DOHH2 (cell line): ENCODE results near the gene GNB1L.
A peak's percentile ranks its signal among the peaks of the same experiment; 100 is the strongest.

Experiments
- H3F3A ChIP-seq: fragments of 200-600 bp; sonication (generic), shearing (Covaris generic); 2 replicates; pipeline ENCODE4 v1.6.0; 2016; ENCODE audit warnings: antibody characterized with exemption, mild to moderate bottlenecking; ENCODE audit not compliant: control insufficient read depth, insufficient read depth
- H3K27ac ChIP-seq: fragments of 200-600 bp; sonication (generic); 2 replicates; pipeline ENCODE4 v1.5.1; 2014; ENCODE audit warnings: low read depth, mild to moderate bottlenecking, low read length, moderate library complexity
- H3K27me3 ChIP-seq: fragments of 200-600 bp; sonication (generic); 2 replicates; pipeline ENCODE4 v1.6.1; 2014; ENCODE audit warnings: mild to moderate bottlenecking, low read length, mixed read lengths; ENCODE audit not compliant: control insufficient read depth
- H3K36me3 ChIP-seq: fragments of 200-600 bp; sonication (generic); 2 replicates; pipeline ENCODE4 v1.6.1; 2014; ENCODE audit warnings: mild to moderate bottlenecking, low read length, moderate library complexity, mixed read lengths; ENCODE audit not compliant: control insufficient read depth
- H3K4me1 ChIP-seq: fragments of 200-600 bp; sonication (generic); 2 replicates; pipeline ENCODE4 v1.6.1; 2014; ENCODE audit warnings: mild to moderate bottlenecking, low read length, mixed read lengths; ENCODE audit not compliant: control insufficient read depth
- H3K4me2 ChIP-seq: fragments of 200-600 bp; sonication (generic); 2 replicates; pipeline ENCODE4 v1.6.0; 2014; ENCODE audit warnings: mild to moderate bottlenecking, low read length, moderate library complexity
- H3K4me3 ChIP-seq: fragments of 200-600 bp; sonication (generic); 2 replicates; pipeline ENCODE4 v1.5.1; 2014; ENCODE audit warnings: mild to moderate bottlenecking, low read length, mixed read lengths
- H3K79me2 ChIP-seq: fragments of 200-600 bp; sonication (generic); 2 replicates; pipeline ENCODE4 v1.6.1; 2014; ENCODE audit warnings: mild to moderate bottlenecking, low read length, mixed read lengths; ENCODE audit not compliant: control insufficient read depth
- H3K9me2 ChIP-seq: fragments of 200-600 bp; sonication (generic); replicated peaks from 2 replicates; pipeline ENCODE4 v1.6.1; 2014; ENCODE audit warnings: mild to moderate bottlenecking, low read length, mixed read lengths; ENCODE audit not compliant: control insufficient read depth
- H3K9me3 ChIP-seq: fragments of 200-600 bp; sonication (generic); 2 replicates; pipeline ENCODE4 v1.6.1; 2014; ENCODE audit warnings: antibody characterized with exemption, low read length, mixed read lengths; ENCODE audit not compliant: control insufficient read depth, insufficient read depth
- H4K20me1 ChIP-seq: fragments of 200-600 bp; sonication (generic); 2 replicates; pipeline ENCODE4 v1.6.0; 2014; ENCODE audit warnings: low read depth, mild to moderate bottlenecking, antibody characterized with exemption, low read length, moderate library complexity; ENCODE audit not compliant: control insufficient read depth, insufficient read depth
- EZH2phosphoT487 ChIP-seq: fragments of 200-600 bp; sonication (generic); IDR thresholded peaks from 2 replicates; pipeline ENCODE4 v1.6.1; 2017; ENCODE audit warnings: borderline replicate concordance, mild to moderate bottlenecking, antibody characterized with exemption, low read length, moderate library complexity, mixed read lengths
- TF ChIP-seq, protein P1 (sequence below): fragments of 200-600 bp; sonication (generic); IDR thresholded peaks from one replicate; pipeline ENCODE4 v1.5.1; 2014; ENCODE audit warnings: antibody characterized with exemption, mild to moderate bottlenecking, low read depth, low read length; ENCODE audit not compliant: poor library complexity, severe bottlenecking

GNB1L gene

DNA sequence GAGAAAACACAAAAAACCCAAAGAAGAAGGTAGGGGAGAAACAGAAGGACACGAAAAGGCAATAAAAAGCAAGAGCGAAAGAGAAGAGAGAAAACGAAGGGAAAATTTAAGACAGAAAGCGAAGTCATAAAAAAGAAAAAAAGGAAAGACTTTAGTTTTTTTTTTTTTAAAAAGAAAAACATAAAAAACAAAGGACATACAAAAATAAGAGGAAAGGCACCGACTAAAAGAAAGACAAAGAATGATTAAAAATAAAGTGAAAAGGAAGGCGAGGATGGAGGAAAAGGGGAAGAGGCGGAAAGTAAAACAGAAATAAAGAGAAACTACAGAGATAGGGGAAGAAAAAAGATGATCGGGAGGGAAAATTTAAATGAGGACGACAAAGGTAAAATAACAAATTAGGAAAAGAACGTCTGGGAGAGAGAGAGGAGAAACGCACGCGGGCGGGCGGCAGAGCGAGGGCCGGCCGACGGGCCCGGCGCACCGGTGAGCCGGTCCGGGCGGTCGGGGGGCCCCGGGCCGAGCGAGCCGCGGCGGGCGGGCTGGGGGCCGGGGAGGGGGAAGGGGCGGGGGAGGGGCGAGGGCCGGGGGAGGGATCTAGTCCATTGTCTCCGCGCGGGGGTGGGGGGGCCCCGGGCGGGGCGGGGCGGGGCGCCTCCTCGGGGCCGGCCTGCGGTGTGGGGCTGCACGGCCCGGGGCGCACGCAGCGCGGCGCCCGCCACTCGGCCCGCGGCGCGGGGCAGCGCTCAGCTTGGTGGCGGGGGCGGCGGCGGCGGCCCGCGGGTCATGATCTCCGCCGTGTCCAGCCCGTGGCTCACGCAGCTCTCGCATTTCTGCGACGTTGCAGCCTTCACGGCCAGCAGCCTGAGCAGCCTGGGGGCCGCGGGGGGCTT, 94.4 kb downstream of the GNB1L start, which contains the start of gene TBX1:
TSS of gene TBX1 (plus strand) at position 721 of the 893 bp plus-strand sequence. CDS start at position 787, 66 bp downstream.
- Histone ChIP-seq H3K27ac (no peak within 1 kb of the TSS), H3K27me3 (peaks cover 83% of the 10 kb centered on the region), H3K9me3 (no peaks in the 10 kb centered on the region)

DNA sequence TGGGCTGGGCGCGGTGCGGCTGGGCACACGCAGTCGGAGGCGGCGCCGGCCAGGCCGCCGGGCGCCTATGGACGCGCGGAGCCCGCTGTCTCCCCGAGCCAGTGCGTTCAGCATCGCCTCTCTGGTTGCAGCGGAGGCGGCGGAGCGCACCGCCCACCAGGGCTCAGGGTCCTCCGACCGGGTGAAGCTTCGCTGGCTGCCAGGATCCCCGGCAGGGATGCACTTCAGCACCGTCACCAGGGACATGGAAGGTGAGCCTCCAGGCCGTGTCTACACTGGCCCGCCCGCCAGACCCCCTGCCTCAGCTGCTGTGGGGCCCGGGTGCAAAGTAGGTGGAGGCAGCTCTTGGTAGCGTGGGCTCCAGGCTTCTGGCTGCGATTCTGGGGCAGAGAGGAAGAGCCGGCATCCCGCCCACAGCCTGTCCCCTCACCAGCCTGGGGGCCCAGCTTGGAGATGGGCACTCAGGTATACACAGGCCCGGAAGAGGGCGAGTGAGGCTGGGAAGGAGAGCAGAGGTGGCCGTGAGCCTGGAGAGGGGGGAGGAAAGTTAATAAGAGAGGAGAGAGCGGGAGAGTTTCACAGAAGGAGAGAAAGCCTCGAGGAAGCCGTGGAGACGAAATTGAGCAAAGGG, 95.1 kb downstream of the GNB1L start:
- no peaks in the 10 kb centered on the region for H3K36me3 ChIP-seq
- H3K4me2 ChIP-seq: no peak overlapping the region
- no peaks in the 10 kb centered on the region for H3K9me3 ChIP-seq
- no peaks in the 10 kb centered on the region for H4K20me1 ChIP-seq
- no peak overlapping the region for H3K27ac ChIP-seq
- H3K4me1 ChIP-seq: peaks cover 21% of the 10 kb centered on the region
- TF ChIP-seq EZH2phosphoT487: peak; percentile 80
- TF ChIP-seq, protein P1, sequence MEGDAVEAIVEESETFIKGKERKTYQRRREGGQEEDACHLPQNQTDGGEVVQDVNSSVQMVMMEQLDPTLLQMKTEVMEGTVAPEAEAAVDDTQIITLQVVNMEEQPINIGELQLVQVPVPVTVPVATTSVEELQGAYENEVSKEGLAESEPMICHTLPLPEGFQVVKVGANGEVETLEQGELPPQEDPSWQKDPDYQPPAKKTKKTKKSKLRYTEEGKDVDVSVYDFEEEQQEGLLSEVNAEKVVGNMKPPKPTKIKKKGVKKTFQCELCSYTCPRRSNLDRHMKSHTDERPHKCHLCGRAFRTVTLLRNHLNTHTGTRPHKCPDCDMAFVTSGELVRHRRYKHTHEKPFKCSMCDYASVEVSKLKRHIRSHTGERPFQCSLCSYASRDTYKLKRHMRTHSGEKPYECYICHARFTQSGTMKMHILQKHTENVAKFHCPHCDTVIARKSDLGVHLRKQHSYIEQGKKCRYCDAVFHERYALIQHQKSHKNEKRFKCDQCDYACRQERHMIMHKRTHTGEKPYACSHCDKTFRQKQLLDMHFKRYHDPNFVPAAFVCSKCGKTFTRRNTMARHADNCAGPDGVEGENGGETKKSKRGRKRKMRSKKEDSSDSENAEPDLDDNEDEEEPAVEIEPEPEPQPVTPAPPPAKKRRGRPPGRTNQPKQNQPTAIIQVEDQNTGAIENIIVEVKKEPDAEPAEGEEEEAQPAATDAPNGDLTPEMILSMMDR: no peak
- peaks cover 4% of the 10 kb centered on the region; the same call in 1 of the 2 replicates for H3F3A ChIP-seq
- H3K9me2 ChIP-seq: no peaks in the 10 kb centered on the region
- no peaks in the 10 kb centered on the region for H3K79me2 ChIP-seq
- peaks cover 82% of the 10 kb centered on the region for H3K27me3 ChIP-seq
- no peak overlapping the region for H3K4me3 ChIP-seq

More for the DNA sequence above, 94.4 kb downstream of the GNB1L start, which contains the start of gene TBX1:
- Histone ChIP-seq H3K4me1 (peaks cover 21% of the 10 kb centered on the region), H4K20me1 (no peaks in the 10 kb centered on the region), H3F3A (peaks cover 4% of the 10 kb centered on the region; the same call in 1 of the 2 replicates), H3K9me2 (no peaks in the 10 kb centered on the region), H3K79me2 (no peaks in the 10 kb centered on the region), H3K36me3 (no peaks in the 10 kb centered on the region), H3K4me2 (no peak within 1 kb of the TSS), H3K4me3 (no peak within 1 kb of the TSS)
- TF ChIP-seq, protein P1: no peak
- TF ChIP-seq EZH2phosphoT487: peak; percentile 80

DNA sequence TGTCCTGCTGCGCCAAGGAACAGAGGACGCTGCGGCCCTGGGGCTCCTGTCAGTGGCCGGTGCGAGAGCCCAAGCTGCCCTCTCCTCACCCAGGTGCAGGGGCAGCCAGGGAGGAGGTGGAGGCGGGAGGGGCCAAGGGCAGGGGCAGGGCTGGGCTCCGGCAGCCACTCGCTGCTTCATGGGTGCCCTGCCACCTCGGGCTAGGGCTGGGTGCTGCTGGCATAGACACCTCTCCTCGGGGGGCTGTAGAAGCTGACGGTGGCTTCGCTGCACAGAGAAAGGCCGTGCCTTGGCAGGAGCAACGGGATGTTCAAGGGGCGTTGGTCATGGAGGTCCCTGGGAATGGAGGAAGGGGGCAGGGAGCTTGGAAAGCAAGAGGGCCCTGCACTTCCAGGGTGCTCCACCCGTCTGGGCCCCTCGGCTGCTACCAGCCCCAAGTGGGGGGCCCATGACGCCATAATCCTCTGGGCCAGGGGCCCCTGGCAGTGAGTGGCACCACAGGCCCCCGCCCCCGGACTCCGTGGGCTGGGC, 95.7 kb downstream of the GNB1L start:
- Histone ChIP-seq H3K79me2 (no peaks in the 10 kb centered on the region), H3F3A (peaks cover 4% of the 10 kb centered on the region; the same call in 1 of the 2 replicates), H3K27ac (no peak overlapping the region), H3K9me2 (no peaks in the 10 kb centered on the region), H3K4me1 (peaks cover 21% of the 10 kb centered on the region), H3K4me3 (no peak overlapping the region), H3K36me3 (no peaks in the 10 kb centered on the region), H4K20me1 (no peaks in the 10 kb centered on the region), H3K27me3 (peaks cover 82% of the 10 kb centered on the region), H3K4me2 (no peak overlapping the region), H3K9me3 (no peaks in the 10 kb centered on the region)
- no peak for TF ChIP-seq EZH2phosphoT487
- TF ChIP-seq, protein P1: no peak
